MV-4-11 (cell line): ENCODE measurements around the gene RHBDL3.
"Not testable (repeated sequence)": the region's sequence is repeated elsewhere in the genome, so short reads cannot be mapped to it uniquely, and the experiment has no call there.

Experiments
- DNase-seq: peaks from one replicate; lab custom pipeline; 2025; lab: John Stamatoyannopoulos, UW

The RHBDL3 gene

GRCh38 chr17:32323811-32324491 is 58.3 kb downstream of the RHBDL3 start:
- no peak for DNase-seq

DNA sequence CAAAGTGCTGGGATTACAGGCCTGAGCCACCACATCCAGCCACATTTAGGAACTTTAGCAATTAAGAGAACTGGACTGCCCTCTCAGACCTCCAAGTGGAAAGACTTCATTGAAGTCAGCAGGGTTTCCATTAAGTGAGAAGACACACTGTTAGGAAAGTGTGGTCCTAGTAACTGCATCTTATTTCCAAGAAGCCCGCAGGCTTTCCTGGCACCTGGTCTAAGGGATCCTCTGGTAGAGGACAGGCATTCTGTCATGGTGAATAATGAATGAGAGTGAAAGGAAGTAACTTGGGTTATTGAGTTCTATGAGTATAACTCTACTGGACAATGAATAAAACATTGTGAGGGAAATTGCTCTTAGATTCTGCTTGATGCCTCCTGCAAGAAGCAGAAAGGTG is 62.3 kb downstream of the RHBDL3 start:
- no peak for DNase-seq

- DNase-seq: peak; percentile 14
Observed at GRCh38 chr17:32330147-32330546, 64.5 kb downstream of the RHBDL3 start.

- DNase-seq: peak; percentile 97
Observed at GRCh38 chr17:32331243-32332040, 65.8 kb downstream of the RHBDL3 start.

GRCh38 chr17:32333187-32333586 is 67.6 kb downstream of the RHBDL3 start:
- DNase-seq: no peak

DNA sequence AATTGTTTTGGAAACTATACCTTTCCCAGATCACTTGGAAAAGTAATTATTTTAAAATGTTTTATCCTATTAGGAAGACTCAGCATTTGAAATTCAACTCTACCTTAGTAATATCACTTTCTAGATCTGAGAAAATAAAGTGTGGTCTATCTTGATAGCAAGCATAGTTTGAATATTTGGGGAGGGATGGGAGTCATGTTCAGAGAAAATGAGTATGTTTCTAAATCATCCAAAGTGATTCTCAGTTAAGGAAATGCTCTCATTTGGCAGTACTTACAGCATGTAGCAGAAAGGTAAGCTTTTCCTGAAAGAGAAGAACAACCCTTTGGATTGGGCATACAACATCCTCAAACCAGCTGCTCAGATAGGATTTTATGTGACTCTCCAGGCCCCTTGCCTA is 69.4 kb downstream of the RHBDL3 start:
- no peak for DNase-seq

GRCh38 chr17:32335687-32336086 is 70.1 kb downstream of the RHBDL3 start:
- no peak for DNase-seq

DNA sequence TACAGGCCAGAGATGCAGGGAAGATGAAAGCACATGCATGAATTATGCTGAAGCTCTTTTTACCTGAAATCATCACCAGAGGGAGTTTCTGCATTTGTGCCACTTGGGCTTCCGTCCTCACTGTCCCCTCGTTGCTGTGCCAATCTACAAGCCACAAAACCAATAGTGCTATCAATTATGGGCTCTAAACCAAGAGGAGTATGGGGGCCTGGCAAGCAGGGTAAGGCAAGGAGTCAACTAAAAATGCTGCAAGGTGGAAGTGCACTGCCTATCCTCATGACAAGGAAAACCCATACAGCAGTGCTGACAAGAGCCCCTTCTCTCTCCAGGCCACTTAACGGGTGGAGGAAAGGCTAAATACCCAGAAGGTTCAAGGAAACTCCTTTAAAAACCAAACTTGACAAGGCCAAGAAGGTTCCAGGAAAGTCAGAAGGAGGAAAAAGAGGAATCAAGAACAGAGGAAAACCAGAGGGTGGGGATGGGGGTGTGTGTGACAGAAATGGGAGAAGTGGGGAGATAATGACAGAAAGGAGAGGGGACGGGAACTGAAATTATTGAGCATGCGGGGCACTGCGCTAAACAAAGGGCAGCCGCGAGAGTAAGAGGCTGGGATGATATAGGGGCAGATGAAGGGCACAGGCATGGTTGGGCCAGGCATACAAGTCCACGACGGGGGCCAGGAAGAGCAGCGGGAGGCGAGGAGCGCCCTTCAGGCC is 75.7 kb downstream of the RHBDL3 start:
- peak; percentile 60 for DNase-seq

DNA sequence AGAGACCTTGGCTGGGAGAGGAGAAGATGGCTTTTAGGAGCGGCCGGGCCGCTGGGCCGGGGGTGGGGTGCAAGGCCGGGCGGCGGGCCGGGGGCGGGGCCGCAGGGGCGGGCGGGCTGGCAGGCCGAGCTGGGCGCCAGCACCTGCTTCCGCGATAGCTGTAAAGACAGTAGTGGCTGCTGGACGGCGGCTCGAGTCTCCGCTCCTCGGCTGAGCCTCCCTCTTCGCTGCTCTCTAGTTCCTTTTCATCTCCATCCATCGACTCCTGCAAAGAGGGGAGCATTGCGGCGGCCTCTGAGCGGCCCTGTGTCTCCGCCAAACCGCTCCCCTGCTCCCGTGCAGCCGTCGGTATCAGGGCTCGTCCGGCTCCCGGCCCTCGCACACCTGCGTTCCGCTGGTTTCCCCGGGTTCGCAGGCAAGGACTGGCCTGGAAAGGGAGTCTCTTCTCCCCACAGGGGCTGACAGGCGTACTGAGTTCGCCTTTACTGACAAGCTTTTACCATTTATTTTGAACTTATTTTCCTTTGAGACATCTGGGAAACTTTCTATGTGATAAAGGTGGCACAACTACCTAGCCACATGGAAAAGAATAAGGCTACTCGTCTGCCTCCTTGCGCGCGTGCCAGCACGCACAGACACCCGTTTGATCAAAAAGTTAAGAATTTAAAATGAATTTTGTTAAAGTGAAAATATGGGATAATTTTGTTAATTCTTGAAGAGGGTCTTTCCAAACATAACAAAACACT is 76.4 kb downstream of the RHBDL3 start, which contains the start of gene C17orf75:
C17orf75 (minus strand) TSS at position 317 of the 746 bp plus-strand sequence; CDS start at position 283, 34 bp downstream.
- DNase-seq: peak; percentile 63

GRCh38 chr17:32342603-32343325 is 77.1 kb downstream of the RHBDL3 start:
- DNase-seq: no peak

DNA sequence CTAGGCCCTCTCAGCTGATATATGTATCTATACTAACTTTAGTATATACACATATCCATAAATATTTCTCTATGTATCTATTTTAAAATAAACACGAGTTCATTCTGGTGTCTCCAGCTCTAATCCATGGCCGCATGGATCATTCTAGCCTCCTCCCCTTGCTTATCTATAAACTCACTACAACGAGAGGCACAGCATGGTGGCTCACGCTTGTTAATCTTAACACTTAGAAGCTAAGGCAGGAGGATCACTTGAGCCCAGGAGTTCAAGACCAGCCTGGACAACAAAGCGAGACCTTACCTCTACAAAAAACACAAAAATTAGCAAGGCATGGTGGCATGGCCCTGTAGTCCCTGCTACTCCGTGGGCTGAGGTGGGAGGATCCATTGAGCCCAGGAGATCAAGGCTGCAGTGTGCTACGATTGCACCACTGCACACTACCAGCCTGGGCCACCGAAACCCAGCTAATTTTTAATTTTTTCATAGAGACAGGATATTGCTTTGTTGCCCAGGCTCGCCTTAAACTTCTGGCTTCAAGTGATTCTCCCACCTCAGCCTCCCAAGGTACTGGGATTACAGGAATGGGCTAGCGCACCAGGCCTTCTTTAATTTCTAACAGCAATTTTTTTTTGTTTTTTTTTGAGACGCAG is 80.4 kb downstream of the RHBDL3 start:
- DNase-seq: no peak

- DNase-seq: no peak
Observed at GRCh38 chr17:32348483-32348800, 82.8 kb downstream of the RHBDL3 start.

GRCh38 chr17:32349503-32349853 is 83.8 kb downstream of the RHBDL3 start:
- no peak for DNase-seq

DNA sequence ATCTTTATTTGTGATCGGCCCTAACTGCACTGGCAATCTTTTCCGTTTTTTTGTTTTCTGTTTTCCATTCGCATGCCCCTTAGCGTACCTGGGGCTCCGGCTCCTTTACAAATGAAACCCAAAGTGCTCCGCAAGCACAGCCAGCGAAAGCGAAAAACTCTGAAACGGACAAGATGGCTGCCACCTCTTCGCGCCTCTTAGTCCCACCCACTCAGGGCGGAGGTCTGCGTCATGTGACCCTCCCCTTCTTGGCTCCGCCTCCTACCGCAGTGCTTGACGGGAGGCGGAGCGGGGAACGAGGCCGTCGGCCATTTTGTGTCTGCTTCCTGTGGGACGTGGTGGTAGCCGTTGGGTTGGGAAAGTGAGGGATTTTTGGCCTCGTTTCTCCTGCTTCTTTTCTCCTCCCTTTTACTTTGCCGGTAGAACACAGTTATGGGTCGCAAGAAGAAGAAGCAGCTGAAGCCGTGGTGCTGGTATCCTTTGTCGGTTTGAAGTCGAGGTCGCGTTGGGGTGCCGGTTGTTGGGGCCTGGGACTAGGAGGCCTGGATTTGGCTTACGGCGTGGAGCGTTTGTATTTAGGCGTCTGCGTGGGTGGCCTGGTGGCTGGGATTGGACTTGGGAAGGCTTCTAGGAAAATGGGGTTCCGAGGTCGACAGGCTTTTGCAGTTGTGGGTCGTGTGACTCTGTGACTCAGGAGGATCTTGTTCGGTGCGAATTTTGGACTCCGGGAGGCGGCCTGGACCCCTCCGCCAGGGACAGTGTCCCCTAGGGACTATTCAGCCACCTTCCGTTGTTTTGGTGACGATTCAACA is 84.4 kb downstream of the RHBDL3 start, which contains the start of gene ZNF207:
ZNF207 (plus strand) TSS at position 304 of the 812 bp plus-strand sequence; CDS start at position 433, 129 bp downstream.
- peak; percentile 95 for DNase-seq

GRCh38 chr17:32350666-32351418 is 85.2 kb downstream of the RHBDL3 start:
- DNase-seq: peak; percentile 81

GRCh38 chr17:32352734-32353133 is 87.1 kb downstream of the RHBDL3 start:
- DNase-seq: not testable (repeated sequence)

DNA sequence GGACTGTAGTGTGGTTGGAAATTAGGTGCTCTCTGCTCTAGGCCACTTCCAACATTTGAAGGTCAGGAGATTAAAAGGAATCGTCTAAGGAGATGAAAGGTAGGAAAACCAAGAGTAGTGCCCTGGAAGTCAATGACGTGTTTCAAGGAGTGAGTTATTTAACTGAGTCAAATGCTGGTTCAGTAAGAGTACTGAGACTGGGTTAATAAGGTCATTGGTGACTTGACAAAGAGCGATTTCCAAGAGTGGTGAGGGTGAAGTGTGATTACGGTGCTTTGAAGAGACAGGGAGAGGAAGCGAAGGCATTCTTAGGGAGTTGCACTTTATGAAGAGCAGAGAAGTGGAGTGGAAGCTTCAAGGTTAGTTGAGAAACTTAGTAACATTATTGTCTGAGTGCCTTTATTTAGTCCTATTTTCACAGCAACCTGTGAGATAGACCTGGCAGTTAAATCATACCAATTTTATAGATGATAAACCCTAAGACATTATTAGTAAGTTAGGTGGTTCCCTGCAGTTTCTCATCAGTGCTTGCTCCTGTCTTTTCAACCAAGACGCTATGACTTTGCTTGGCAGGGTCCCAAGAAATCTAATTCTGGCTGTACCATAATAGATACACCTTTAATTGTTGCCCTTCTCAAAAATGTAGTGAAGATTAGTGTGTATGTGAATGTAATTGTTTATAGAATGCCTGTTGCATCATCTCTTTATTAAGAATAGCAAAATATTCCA is 90.2 kb downstream of the RHBDL3 start:
- no peak for DNase-seq

- DNase-seq: no peak
Observed at GRCh38 chr17:32356378-32356743, 90.7 kb downstream of the RHBDL3 start.

- no peak for DNase-seq
Observed at GRCh38 chr17:32356750-32357149, 91.1 kb downstream of the RHBDL3 start.
